RWPE1 (cell line): ENCODE measurements around the gene POPDC2.
A peak's percentile ranks its signal among the peaks of the same experiment; 100 is the strongest.

Experiments
- CTCF ChIA-PET: fragments of 350-600 bp; sonication (Branson Sonifier 250); formaldehyde crosslinking; extraction: SDS; loops from one replicate; lab custom pipeline; 2021; lab: Yijun Ruan, JAX
- POLR2A ChIA-PET: fragments of 400-600 bp; formaldehyde crosslinking; extraction: SDS; loops from one replicate; lab custom pipeline; 2020; ENCODE audit warnings: antibody characterized with exemption; ENCODE audit not compliant: low non-redundant PET; lab: Yijun Ruan, JAX
- DNase-seq: peaks from one replicate; pipeline ENCODE4 v3.0.0; 2012; ENCODE audit warnings: low spot score
- H3K27ac ChIP-seq: fragments of 450-650 bp; 2 replicates; pipeline ENCODE4 v1.5.1; 2017
- TF ChIP-seq, protein P1 (sequence below): fragments of 450-650 bp; conservative IDR thresholded peaks from 2 replicates; pipeline ENCODE4 v1.5.1; 2017; ENCODE audit warnings: low read depth, mild to moderate bottlenecking

The POPDC2 gene

GRCh38 chr3:119647843-119648575, 12.4 kb downstream of the POPDC2 start:
- CTCF ChIA-PET = no interaction called here
- TF ChIP-seq, protein P1, sequence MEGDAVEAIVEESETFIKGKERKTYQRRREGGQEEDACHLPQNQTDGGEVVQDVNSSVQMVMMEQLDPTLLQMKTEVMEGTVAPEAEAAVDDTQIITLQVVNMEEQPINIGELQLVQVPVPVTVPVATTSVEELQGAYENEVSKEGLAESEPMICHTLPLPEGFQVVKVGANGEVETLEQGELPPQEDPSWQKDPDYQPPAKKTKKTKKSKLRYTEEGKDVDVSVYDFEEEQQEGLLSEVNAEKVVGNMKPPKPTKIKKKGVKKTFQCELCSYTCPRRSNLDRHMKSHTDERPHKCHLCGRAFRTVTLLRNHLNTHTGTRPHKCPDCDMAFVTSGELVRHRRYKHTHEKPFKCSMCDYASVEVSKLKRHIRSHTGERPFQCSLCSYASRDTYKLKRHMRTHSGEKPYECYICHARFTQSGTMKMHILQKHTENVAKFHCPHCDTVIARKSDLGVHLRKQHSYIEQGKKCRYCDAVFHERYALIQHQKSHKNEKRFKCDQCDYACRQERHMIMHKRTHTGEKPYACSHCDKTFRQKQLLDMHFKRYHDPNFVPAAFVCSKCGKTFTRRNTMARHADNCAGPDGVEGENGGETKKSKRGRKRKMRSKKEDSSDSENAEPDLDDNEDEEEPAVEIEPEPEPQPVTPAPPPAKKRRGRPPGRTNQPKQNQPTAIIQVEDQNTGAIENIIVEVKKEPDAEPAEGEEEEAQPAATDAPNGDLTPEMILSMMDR = no peak
- no peak for DNase-seq
- H3K27ac ChIP-seq = no peak overlapping the region
- POLR2A ChIA-PET = no interaction called here

GRCh38 chr3:119647171-119647570, 13.2 kb downstream of the POPDC2 start:
- H3K27ac ChIP-seq = no peak overlapping the region
- TF ChIP-seq, protein P1 = no peak
- ChIA-PET POLR2A (no interaction called here), CTCF (no interaction called here)
- no peak for DNase-seq

DNA sequence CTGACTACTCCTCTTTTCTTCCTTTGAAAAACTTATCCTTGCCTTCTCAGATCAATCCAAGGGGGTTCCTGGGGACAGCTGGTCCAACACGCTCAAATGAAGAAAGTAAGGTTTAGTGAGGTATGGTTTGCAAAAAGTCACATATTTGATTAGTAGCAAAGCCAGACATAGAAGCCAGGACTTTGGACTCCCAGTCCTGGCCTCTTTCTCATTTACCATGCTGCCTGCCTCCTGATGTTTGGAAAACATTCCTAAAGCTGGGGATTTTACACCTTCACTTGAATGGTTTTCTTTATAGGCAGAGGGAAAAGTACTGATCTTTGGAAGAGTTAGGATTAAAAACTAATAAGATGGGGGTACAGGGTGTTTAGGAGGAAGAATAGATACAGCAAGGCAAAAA, 14.6 kb downstream of the POPDC2 start:
- TF ChIP-seq, protein P1 = no peak
- no peak for DNase-seq
- ChIA-PET POLR2A (no interaction called here), CTCF (no interaction called here)
- H3K27ac ChIP-seq = no peak overlapping the region

GRCh38 chr3:119644481-119644880, 15.9 kb downstream of the POPDC2 start:
- DNase-seq = no peak
- CTCF ChIA-PET = interaction anchor here (0.6 kb wide), 1 partner anchor 957 kb away, joined by 4 read pairs; no protein-coding TSS in a partner anchor
- POLR2A ChIA-PET = no interaction called here
- no peak overlapping the region for H3K27ac ChIP-seq
- TF ChIP-seq, protein P1 = no peak

DNA sequence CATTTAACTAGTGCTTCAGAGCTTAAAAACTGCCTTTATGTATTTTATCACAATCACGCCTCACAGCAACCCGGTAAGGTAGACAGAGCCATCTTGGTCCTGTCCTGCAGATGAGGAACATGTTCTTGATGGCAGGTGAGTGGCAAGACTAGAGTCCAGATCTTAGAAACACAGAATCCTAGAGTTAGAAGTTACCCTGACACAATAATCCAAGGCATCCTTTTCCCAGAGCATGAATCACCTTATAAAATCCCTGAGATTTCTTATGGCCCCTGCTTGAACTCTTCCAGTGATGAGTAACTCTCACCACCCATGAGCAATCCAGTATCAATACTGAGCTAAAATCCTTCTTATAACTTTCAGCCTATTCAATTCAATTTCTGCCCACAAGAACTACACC, 16.9 kb downstream of the POPDC2 start:
- POLR2A ChIA-PET = no interaction called here
- no peak overlapping the region for H3K27ac ChIP-seq
- peak; percentile 85 for DNase-seq
- TF ChIP-seq, protein P1 = no peak
- CTCF ChIA-PET = interaction anchor here (0.5 to 0.6 kb wide), 3 partner anchors 13 to 198 kb away, joined by 3 to 7 read pairs (median 3); no protein-coding TSS in a partner anchor

DNA sequence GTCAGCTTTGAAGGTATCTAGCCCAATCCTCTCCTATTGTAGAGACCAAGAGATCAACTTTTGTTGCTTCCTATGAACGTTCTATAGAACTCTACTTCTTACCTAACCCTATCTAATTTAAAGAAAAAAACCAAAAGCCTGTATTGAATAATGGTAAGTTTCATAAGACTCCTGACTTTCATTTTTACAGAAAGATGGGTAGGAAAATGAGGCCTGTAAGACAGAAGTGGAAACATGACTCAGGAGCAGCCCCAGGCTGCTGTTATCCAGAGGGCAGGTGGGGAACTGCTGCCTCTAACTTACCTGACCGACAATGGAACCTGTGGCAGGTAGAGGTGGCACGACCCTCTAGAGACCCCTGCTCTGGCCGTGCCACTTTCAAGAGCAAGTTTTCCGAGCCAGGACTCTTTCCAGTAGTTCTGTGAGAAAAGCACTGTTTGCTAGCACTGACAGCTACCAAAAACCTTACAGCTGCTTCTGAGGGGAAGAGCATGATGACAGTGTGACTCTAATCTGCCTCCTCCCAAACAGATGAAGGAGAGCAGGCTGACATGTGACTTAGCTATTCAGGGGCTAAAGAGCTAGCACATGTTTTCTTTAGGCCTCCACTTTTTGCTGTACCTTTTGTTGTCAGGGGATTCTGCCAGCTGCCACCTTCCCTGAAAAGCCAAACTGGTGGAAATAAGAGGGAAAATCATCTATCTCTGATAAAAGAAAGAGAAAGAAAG, 17.5 kb downstream of the POPDC2 start:
- CTCF ChIA-PET = interaction anchor here (0.5 to 0.7 kb wide), 3 partner anchors 13 to 38 kb away, joined by 3 read pairs; no protein-coding TSS in a partner anchor
- no peak overlapping the region for H3K27ac ChIP-seq
- POLR2A ChIA-PET = no interaction called here
- TF ChIP-seq, protein P1 = no peak
- DNase-seq = no peak
